B cell (primary cell): ENCODE measurements around the gene TPMT. TPM values are rescaled to one million over a fixed set of nuclear protein-coding genes. Genes with fewer than 3 reads are reported as not detected.

Experiments used
- ATAC-seq: fragments of 200-7000 bp; cut with Tn5 transposase; one replicate; pipeline ENCODE4 v1.10.0; 2021; ENCODE audit warnings: low read depth, mild to moderate bottlenecking, moderate number of reproducible peaks, moderate library complexity
- CTCF ChIA-PET: fragments of 350-600 bp; sonication (Branson Sonifier 250); formaldehyde crosslinking; loops from one replicate; lab custom pipeline; 2021; ENCODE audit warnings: antibody characterized with exemption, inconsistent platforms; lab: Charles Lee
- POLR2A ChIA-PET: fragments of 350-600 bp; sonication (Branson Sonifier 250); formaldehyde crosslinking; loops from one replicate; lab custom pipeline; 2021; ENCODE audit warnings: antibody characterized with exemption; lab: Charles Lee
- DNase-seq: peaks from one replicate; pipeline ENCODE4 v3.0.0; 2013
- H2AFZ ChIP-seq: 2 replicates; pipeline ENCODE4 v1.6.1; 2012; ENCODE audit warnings: mild to moderate bottlenecking, low read depth, low read length; ENCODE audit not compliant: insufficient read depth, poor library complexity, severe bottlenecking
- H3K27ac ChIP-seq, 2 donors: 1 replicate in 1 of 2; 2 replicates in 1 of 2; pipeline ENCODE4 v1.5.1; 2012 to 2013; ENCODE audit warnings: low read length in 2 of 2, mild to moderate bottlenecking in 2 of 2, moderate library complexity in 1 of 2
- H3K27me3 ChIP-seq, 4 experiments: fragments of 200-600 bp in 1 of 4; sonication (generic) in 1 of 4; replicated peaks in 1 of 4; 1 replicate in 2 of 4; 2 replicates in 2 of 4; pipeline versions ENCODE4 v1.6.1 to v1.7.0; 2013 to 2016; ENCODE audit warnings: low read length in 3 of 4, mild to moderate bottlenecking in 2 of 4, mixed read lengths in 1 of 4, moderate library complexity in 1 of 4; ENCODE audit not compliant: insufficient read depth in 4 of 4, control insufficient read depth in 3 of 4; ENCODE audit errors: control extremely low read depth in 1 of 4
- H3K36me3 ChIP-seq, 2 experiments: replicated peaks in 1 of 2; 1 replicate in 1 of 2; 2 replicates in 1 of 2; pipeline versions ENCODE4 v1.6.1 to v1.7.1; 2013; ENCODE audit warnings: low read length in 1 of 2; ENCODE audit not compliant: insufficient read depth in 2 of 2, control insufficient read depth in 1 of 2; ENCODE audit errors: control extremely low read depth in 1 of 2, extremely low read depth in 1 of 2
- H3K4me1 ChIP-seq, 2 donors: fragments of 200-600 bp in 1 of 2; sonication (generic) in 1 of 2; 1 replicate in 1 of 2; 2 replicates in 1 of 2; pipeline versions ENCODE4 v1.5.1 to v1.6.1; 2013 to 2017; ENCODE audit warnings: low read length in 2 of 2; ENCODE audit not compliant: control insufficient read depth in 2 of 2, insufficient read depth in 2 of 2
- H3K4me2 ChIP-seq: replicated peaks from 2 replicates; pipeline ENCODE3; 2012; ENCODE audit warnings: mild to moderate bottlenecking, low read depth, low read length; ENCODE audit not compliant: poor library complexity, severe bottlenecking
- H3K4me3 ChIP-seq, 5 experiments: fragments of 200-600 bp in 1 of 5; sonication (generic) in 1 of 5; 1 replicate in 3 of 5; 2 replicates in 2 of 5; pipeline versions ENCODE4 v1.5.1 to v1.7.0; 2011 to 2016; ENCODE audit warnings: low read length in 4 of 5, mild to moderate bottlenecking in 4 of 5, low read depth in 2 of 5, control low read depth in 1 of 5, moderate library complexity in 1 of 5; ENCODE audit not compliant: insufficient read depth in 1 of 5; ENCODE audit errors: control extremely low read depth in 1 of 5, extremely low read depth in 1 of 5
- H3K79me2 ChIP-seq: fragments of 200-600 bp; sonication (generic); one replicate; pipeline ENCODE4 v1.6.0; 2016; ENCODE audit warnings: low read length; ENCODE audit not compliant: control insufficient read depth, insufficient read depth
- H3K9ac ChIP-seq: fragments of 200-600 bp; sonication (generic); 2 replicates; pipeline ENCODE4 v1.6.1; 2017; ENCODE audit warnings: mild to moderate bottlenecking, low read length, moderate library complexity
- H3K9me3 ChIP-seq, 3 donors: one replicate each; pipeline versions ENCODE4 v1.6.1 to v1.7.1; 2013; ENCODE audit warnings: low read length in 2 of 3; ENCODE audit not compliant: control insufficient read depth in 2 of 3, insufficient read depth in 1 of 3; ENCODE audit errors: control extremely low read depth in 1 of 3
- H4K20me1 ChIP-seq: 2 replicates; pipeline ENCODE4 v1.6.0; 2012; ENCODE audit warnings: mild to moderate bottlenecking, low read length; ENCODE audit not compliant: insufficient read depth, control insufficient read depth, poor library complexity, severe bottlenecking
- H3K27ac Mint-ChIP-seq: one replicate; pipeline ENCODE4 v1.8.0; 2021; ENCODE audit warnings: mixed read lengths
- H3K27me3 Mint-ChIP-seq: one replicate; pipeline ENCODE4 v1.8.0; 2021; ENCODE audit warnings: mixed read lengths
- H3K4me1 Mint-ChIP-seq: one replicate; pipeline ENCODE4 v1.8.0; 2021; ENCODE audit warnings: mixed read lengths
- H3K4me3 Mint-ChIP-seq: one replicate; pipeline ENCODE4 v1.8.0; 2021; ENCODE audit warnings: mixed read lengths
- H3K9me3 Mint-ChIP-seq: one replicate; pipeline ENCODE4 v1.8.0; 2022; ENCODE audit warnings: mixed read lengths; ENCODE audit not compliant: insufficient read depth
- EZH2 ChIP-seq: IDR thresholded peaks from 2 replicates; pipeline ENCODE4 v1.6.1; 2012; ENCODE audit warnings: borderline replicate concordance, low read depth, mild to moderate bottlenecking, moderate library complexity, low read length; ENCODE audit not compliant: insufficient read depth, poor library complexity, severe bottlenecking
- WGBS: methylation state at CpG from one replicate; pipeline ENCODE4 v1.1.5; 2013; ENCODE audit warnings: missing lambda C conversion rate; ENCODE audit not compliant: insufficient coverage; 5-methylcytosine and 5-hydroxymethylcytosine counted together
- intact Hi-C: fragments of 100-400 bp; cut with micrococcal nuclease; formaldehyde crosslinking; loops from one replicate; pipeline ENCODE4 v1.10.0; 2022
- polyA plus RNA-seq: library from polyadenylated mRNA; depleted of rRNA; stranded (reverse); fragments of >200 nt; gene quantifications from 2 replicates; pipeline ENCODE4 v1.2.3, GENCODE V29; 2012
- total RNA-seq, 2 donors: library from RNA; stranded (reverse); fragments of 120-200 nt in 1 of 2; gene quantifications; 1 replicate in 1 of 2; 2 replicates in 1 of 2; pipeline versions ENCODE4 v1.2.3 to v1.2.4, GENCODE V29; 2013 to 2022
- TF ChIP-seq, protein P1 (sequence below): fragments of 200-600 bp; IDR thresholded peaks from one replicate; pipeline ENCODE4 v1.8.0; 2022; ENCODE audit warnings: antibody characterized with exemption, mild to moderate bottlenecking

The TPMT gene
- total and polyA plus RNA-seq, 2 donors (not counting 1 experiment from before 2014, with no cell fraction given) = 1.9 to 2.5 TPM

GRCh38 chr6:18148304-18149025, 6.4 kb downstream of the TPMT start:
- CTCF ChIA-PET = no interaction called here
- H3K36me3 ChIP-seq = peaks cover 0 to 12% of the 10 kb centered on the region in 2 experiments
- H3K27ac ChIP-seq = no peak overlapping the region
- H3K4me3 Mint-ChIP-seq = no peak overlapping the region
- no peaks in the 10 kb centered on the region for H3K9me3 Mint-ChIP-seq
- 100% methylated on average over 1 of the region's 5 CpGs for WGBS
- H3K9ac ChIP-seq = no peak overlapping the region
- H3K9me3 ChIP-seq = no peaks in the 10 kb centered on the region
- no peak overlapping the region for H3K27ac Mint-ChIP-seq
- intact Hi-C loops = no loop called here
- H2AFZ ChIP-seq = no peak overlapping the region
- no peaks in the 10 kb centered on the region for H3K27me3 Mint-ChIP-seq
- H3K79me2 ChIP-seq = no peaks in the 10 kb centered on the region
- ATAC-seq (no peak), DNase-seq (no peak)
- no peak overlapping the region for H3K4me2 ChIP-seq
- H3K27me3 ChIP-seq = no peaks in the 10 kb centered on the region
- H3K4me1 Mint-ChIP-seq = peaks cover 8% of the 10 kb centered on the region
- H3K4me3 ChIP-seq = no peak overlapping the region
- TF ChIP-seq, protein P1, sequence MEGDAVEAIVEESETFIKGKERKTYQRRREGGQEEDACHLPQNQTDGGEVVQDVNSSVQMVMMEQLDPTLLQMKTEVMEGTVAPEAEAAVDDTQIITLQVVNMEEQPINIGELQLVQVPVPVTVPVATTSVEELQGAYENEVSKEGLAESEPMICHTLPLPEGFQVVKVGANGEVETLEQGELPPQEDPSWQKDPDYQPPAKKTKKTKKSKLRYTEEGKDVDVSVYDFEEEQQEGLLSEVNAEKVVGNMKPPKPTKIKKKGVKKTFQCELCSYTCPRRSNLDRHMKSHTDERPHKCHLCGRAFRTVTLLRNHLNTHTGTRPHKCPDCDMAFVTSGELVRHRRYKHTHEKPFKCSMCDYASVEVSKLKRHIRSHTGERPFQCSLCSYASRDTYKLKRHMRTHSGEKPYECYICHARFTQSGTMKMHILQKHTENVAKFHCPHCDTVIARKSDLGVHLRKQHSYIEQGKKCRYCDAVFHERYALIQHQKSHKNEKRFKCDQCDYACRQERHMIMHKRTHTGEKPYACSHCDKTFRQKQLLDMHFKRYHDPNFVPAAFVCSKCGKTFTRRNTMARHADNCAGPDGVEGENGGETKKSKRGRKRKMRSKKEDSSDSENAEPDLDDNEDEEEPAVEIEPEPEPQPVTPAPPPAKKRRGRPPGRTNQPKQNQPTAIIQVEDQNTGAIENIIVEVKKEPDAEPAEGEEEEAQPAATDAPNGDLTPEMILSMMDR = no peak
- no peak for TF ChIP-seq EZH2
- no peaks in the 10 kb centered on the region for H4K20me1 ChIP-seq
- peaks cover 7 to 8% of the 10 kb centered on the region in 2 donors for H3K4me1 ChIP-seq
- POLR2A ChIA-PET = no interaction called here

DNA sequence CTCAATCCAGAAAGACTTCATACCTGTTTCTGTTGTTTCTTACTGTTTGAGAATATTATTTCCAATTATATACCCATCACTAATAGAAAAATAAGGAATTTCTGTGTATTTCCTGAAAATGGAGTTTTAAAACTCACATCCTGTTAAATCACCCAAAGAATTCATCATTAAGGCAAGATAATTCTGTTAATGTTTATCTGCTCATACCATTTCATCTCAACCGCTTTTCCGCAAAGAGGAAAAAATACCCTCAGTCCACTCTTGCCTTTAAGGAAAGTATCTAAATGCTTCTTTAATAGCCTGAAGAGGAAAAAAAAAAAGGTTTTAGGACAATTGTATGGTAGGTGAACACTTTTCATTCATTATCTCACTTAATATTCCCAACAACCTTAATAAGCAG, 7.3 kb downstream of the TPMT start:
- Histone ChIP-seq H4K20me1 (no peaks in the 10 kb centered on the region), H3K4me3 (no peak overlapping the region), H3K79me2 (no peaks in the 10 kb centered on the region), H2AFZ (no peak overlapping the region), H3K4me1 (no peaks in the 10 kb centered on the region), H3K27me3 (no peaks in the 10 kb centered on the region), H3K9me3 (no peaks in the 10 kb centered on the region), H3K27ac (no peak overlapping the region), H3K36me3 (peaks cover 0 to 15% of the 10 kb centered on the region in 2 experiments), H3K9ac (no peak overlapping the region), H3K4me2 (no peak overlapping the region)
- no peaks in the 10 kb centered on the region for H3K4me1 Mint-ChIP-seq
- ChIA-PET CTCF (no interaction called here), POLR2A (no interaction called here)
- no peak overlapping the region for H3K27ac Mint-ChIP-seq
- H3K4me3 Mint-ChIP-seq = no peak overlapping the region
- TF ChIP-seq, protein P1 = no peak
- no peak for TF ChIP-seq EZH2
- H3K9me3 Mint-ChIP-seq = no peaks in the 10 kb centered on the region
- no peak for ATAC-seq
- whole genome bisulfite sequencing = no CpG with 5 or more reads among the region's 2 CpGs
- DNase-seq = no peak
- intact Hi-C loops = no loop called here
- no peaks in the 10 kb centered on the region for H3K27me3 Mint-ChIP-seq
